ENCODE measurements around the gene GNA15. TPM values are rescaled to one million over a fixed set of nuclear protein-coding genes. Genes with fewer than 3 reads are reported as not detected.
A peak's percentile ranks its signal among the peaks of the same experiment; 100 is the strongest.

GNA15 gene
- total RNA-seq, 3 donors from 2014 or later = 7.8 to 16.2 (median 8.5) TPM

GRCh38 chr19:3186891-3187661 lies 51.2 kb downstream of the GNA15 start:
- Histone ChIP-seq H3K4me3 (peak overlapping the region; percentile 74 to 95 (median 91)), H3K36me3 (no peaks in the 10 kb centered on the region), H3K4me1 (peaks cover 6 to 20% of the 10 kb centered on the region in 2 donors), H3K9me3 (no peaks in the 10 kb centered on the region), H3K27ac (no peak overlapping the region), H3K27me3 (no peaks in the 10 kb centered on the region)
- intact Hi-C loops (cut with DNase I; ENCODE audit: low total_unique reads) = no loop called here
- TF ChIP-seq POLR2AphosphoS5 (IDR thresholded peaks at IDR 0.05) = no peak
- TF ChIP-seq POLR2A (IDR thresholded peaks at IDR 0.05) = no peak
- no peak for TF ChIP-seq CTCF (IDR thresholded peaks at IDR 0.05)
- DNase-seq (ENCODE audit: low spot score in 2 of 2) = no peak

GRCh38 chr19:3187662-3188511 lies 52.1 kb downstream of the GNA15 start:
- no peaks in the 10 kb centered on the region for H3K27me3 ChIP-seq
- DNase-seq (ENCODE audit: low spot score in 2 of 2) = no peak
- TF ChIP-seq POLR2A (IDR thresholded peaks at IDR 0.05) (no peak), POLR2AphosphoS5 (IDR thresholded peaks at IDR 0.05) (no peak), CTCF (IDR thresholded peaks at IDR 0.05) (no peak)
- H3K4me1 ChIP-seq = peaks cover 6 to 20% of the 10 kb centered on the region in 2 donors
- no peak overlapping the region for H3K4me3 ChIP-seq
- no peaks in the 10 kb centered on the region for H3K36me3 ChIP-seq
- H3K27ac ChIP-seq = no peak overlapping the region
- intact Hi-C loops (cut with DNase I; ENCODE audit: low total_unique reads) = no loop called here
- no peaks in the 10 kb centered on the region for H3K9me3 ChIP-seq

- no peak overlapping the region for H3K27ac ChIP-seq
- TF ChIP-seq POLR2A (IDR thresholded peaks at IDR 0.05) = no peak
- TF ChIP-seq POLR2AphosphoS5 (IDR thresholded peaks at IDR 0.05) = no peak
- no peak for TF ChIP-seq CTCF (IDR thresholded peaks at IDR 0.05)
- DNase-seq (ENCODE audit: low spot score in 2 of 2) = no peak
- H3K9me3 ChIP-seq = no peaks in the 10 kb centered on the region
- peaks cover 6 to 20% of the 10 kb centered on the region in 2 donors for H3K4me1 ChIP-seq
- H3K36me3 ChIP-seq = no peaks in the 10 kb centered on the region
- H3K4me3 ChIP-seq = no peak overlapping the region
- intact Hi-C loops (cut with DNase I; ENCODE audit: low total_unique reads) = no loop called here
- no peaks in the 10 kb centered on the region for H3K27me3 ChIP-seq
Observed at GRCh38 chr19:3188627-3189596, 53.1 kb downstream of the GNA15 start.

GRCh38 chr19:3189702-3190469 lies 54.1 kb downstream of the GNA15 start:
- H3K4me1 ChIP-seq = peaks cover 6 to 16% of the 10 kb centered on the region in 2 donors
- no peaks in the 10 kb centered on the region for H3K27me3 ChIP-seq
- no peak overlapping the region for H3K27ac ChIP-seq
- H3K36me3 ChIP-seq = no peaks in the 10 kb centered on the region
- H3K9me3 ChIP-seq = no peaks in the 10 kb centered on the region
- DNase-seq (ENCODE audit: low spot score in 2 of 2) = no peak
- no peak overlapping the region for H3K4me3 ChIP-seq
- TF ChIP-seq POLR2A (IDR thresholded peaks at IDR 0.05) (no peak), POLR2AphosphoS5 (IDR thresholded peaks at IDR 0.05) (no peak), CTCF (IDR thresholded peaks at IDR 0.05) (no peak)
- intact Hi-C loops (cut with DNase I; ENCODE audit: low total_unique reads) = no loop called here

Measured in breast epithelium (tissue), 4 donors.